SK-N-SH treated with all-trans-retinoic acid at 6 μM for 48 hours (cell line): Measurements from ENCODE around the gene ARPC2.

Experiments
- ATAC-seq: fragments of 200-7000 bp; cut with Tn5 transposase; 3 replicates; pipeline ENCODE4 v1.9.1; 2020; ENCODE audit warnings: mild to moderate bottlenecking, moderate library complexity
- ARNTL ChIP-seq: fragments of 450-650 bp; formaldehyde crosslinking; IDR thresholded peaks from 2 replicates; pipeline ENCODE4 v1.5.0; 2020; ENCODE audit warnings: low read depth, mild to moderate bottlenecking, moderate library complexity, borderline replicate concordance
- BACH2 ChIP-seq: fragments of 250-450 bp; sonication (Bioruptor Pico); IDR thresholded peaks from 2 replicates; pipeline ENCODE4 v1.9.0; 2021; ENCODE audit warnings: mild to moderate bottlenecking, borderline replicate concordance
- CREB5 ChIP-seq: fragments of 250-450 bp; sonication (Bioruptor Pico); IDR thresholded peaks from 2 replicates; pipeline ENCODE4 v1.5.1; 2020; ENCODE audit warnings: low read depth, mild to moderate bottlenecking, moderate library complexity
- CSDC2 ChIP-seq: fragments of 250-450 bp; sonication (Bioruptor Pico); IDR thresholded peaks from 2 replicates; pipeline ENCODE4 v1.5.0; 2020; ENCODE audit warnings: mild to moderate bottlenecking, moderate library complexity
- CSRNP3 ChIP-seq: fragments of 250-450 bp; sonication (Bioruptor Pico); IDR thresholded peaks from 2 replicates; pipeline ENCODE4 v1.5.1; 2021; ENCODE audit warnings: mild to moderate bottlenecking, moderate library complexity
- ESRRG ChIP-seq: fragments of 250-450 bp; sonication (Bioruptor Pico); IDR thresholded peaks from 2 replicates; pipeline ENCODE4 v1.6.1; 2021; ENCODE audit warnings: mild to moderate bottlenecking
- GLIS3 ChIP-seq: fragments of 250-450 bp; sonication (Bioruptor Pico); IDR thresholded peaks from 2 replicates; pipeline ENCODE4 v1.5.0; 2020; ENCODE audit warnings: mild to moderate bottlenecking, moderate library complexity
- ISL1 ChIP-seq: fragments of 250-450 bp; sonication (Bioruptor Pico); IDR thresholded peaks from 2 replicates; pipeline ENCODE4 v2.1.2; 2022; ENCODE audit warnings: mild to moderate bottlenecking, moderate library complexity
- OSR1 ChIP-seq: fragments of 250-450 bp; sonication (Bioruptor Pico); IDR thresholded peaks from 2 replicates; pipeline ENCODE4 v1.8.0; 2022; ENCODE audit warnings: moderate library complexity, mild to moderate bottlenecking, inconsistent platforms
- PATZ1 ChIP-seq: fragments of 250-450 bp; sonication (Bioruptor Pico); IDR thresholded peaks from 2 replicates; pipeline ENCODE4 v1.8.0; 2020; ENCODE audit warnings: mild to moderate bottlenecking, moderate library complexity, borderline replicate concordance
- POU6F1 ChIP-seq: fragments of 250-450 bp; sonication (Bioruptor Pico); IDR thresholded peaks from 2 replicates; pipeline ENCODE4 v1.8.0; 2021; ENCODE audit warnings: low read depth, mild to moderate bottlenecking, moderate library complexity, borderline replicate concordance
- PPARA ChIP-seq: fragments of 250-450 bp; sonication (Bioruptor Pico); IDR thresholded peaks from 2 replicates; pipeline ENCODE4 v1.5.0; 2020; ENCODE audit warnings: mild to moderate bottlenecking, borderline replicate concordance
- RARB ChIP-seq: fragments of 250-450 bp; sonication (Bioruptor Pico); IDR thresholded peaks from 2 replicates; pipeline ENCODE4 v1.8.0; 2021; ENCODE audit warnings: mild to moderate bottlenecking, moderate library complexity
- SNAI2 ChIP-seq: fragments of 250-450 bp; sonication (Bioruptor Pico); IDR thresholded peaks from 2 replicates; pipeline ENCODE4 v1.5.0; 2020; ENCODE audit warnings: mild to moderate bottlenecking, moderate library complexity
- TCF4 ChIP-seq: fragments of 250-450 bp; sonication (Bioruptor Pico); IDR thresholded peaks from 2 replicates; pipeline ENCODE4 v1.8.0; 2021; ENCODE audit warnings: mild to moderate bottlenecking, moderate library complexity, borderline replicate concordance
- TOX ChIP-seq: fragments of 250-450 bp; sonication (Bioruptor Pico); IDR thresholded peaks from 2 replicates; pipeline ENCODE4 v1.8.0; 2021; ENCODE audit warnings: mild to moderate bottlenecking, moderate library complexity, borderline replicate concordance
- TSHZ2 ChIP-seq: fragments of 250-450 bp; sonication (Bioruptor Pico); IDR thresholded peaks from 2 replicates; pipeline ENCODE4 v1.5.0; 2020; ENCODE audit warnings: mild to moderate bottlenecking, moderate library complexity
- ZFP3 ChIP-seq: fragments of 250-450 bp; sonication (Bioruptor Pico); IDR thresholded peaks from 2 replicates; pipeline ENCODE4 v1.5.0; 2020; ENCODE audit warnings: mild to moderate bottlenecking, moderate library complexity
- ZFP30 ChIP-seq: fragments of 450-650 bp; formaldehyde crosslinking; IDR thresholded peaks from 2 replicates; pipeline ENCODE4 v1.5.0; 2022; ENCODE audit warnings: mild to moderate bottlenecking, moderate library complexity
- ZNF70 ChIP-seq: fragments of 450-650 bp; formaldehyde crosslinking; IDR thresholded peaks from 2 replicates; pipeline ENCODE4 v1.5.0; 2020; ENCODE audit warnings: mild to moderate bottlenecking, moderate library complexity
- ZNF8 ChIP-seq: fragments of 450-650 bp; formaldehyde crosslinking; IDR thresholded peaks from 2 replicates; pipeline ENCODE4 v1.5.0; 2020; ENCODE audit warnings: mild to moderate bottlenecking, moderate library complexity

Gene ARPC2

DNA sequence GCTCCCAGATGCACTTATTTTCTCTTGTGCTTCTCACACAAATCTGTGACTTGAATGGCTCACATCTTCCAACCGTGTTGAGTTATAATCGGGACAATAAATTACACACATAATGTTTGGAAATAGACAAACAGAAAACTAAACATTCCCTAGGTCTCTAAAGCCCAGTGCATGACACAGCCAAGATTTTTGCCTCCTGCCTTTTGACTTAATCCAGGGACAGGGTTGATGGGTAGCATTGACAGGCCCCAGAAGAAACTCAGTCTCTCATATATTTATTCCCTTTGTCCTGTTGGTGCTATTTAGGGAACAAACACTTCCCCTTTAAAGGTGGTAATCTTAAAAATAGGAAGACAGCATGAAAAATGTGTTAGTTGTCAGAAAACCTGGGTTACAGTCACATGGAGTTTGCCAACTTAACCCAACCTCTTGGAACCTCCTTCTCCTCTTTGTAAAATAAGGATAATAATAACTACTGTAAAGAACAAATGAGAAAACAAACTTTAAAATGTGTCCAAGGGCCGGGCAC, 24.0 kb upstream of the ARPC2 start (continued):
- no peak for TF ChIP-seq CSRNP3 (CRISPR knock-in tag)

DNA sequence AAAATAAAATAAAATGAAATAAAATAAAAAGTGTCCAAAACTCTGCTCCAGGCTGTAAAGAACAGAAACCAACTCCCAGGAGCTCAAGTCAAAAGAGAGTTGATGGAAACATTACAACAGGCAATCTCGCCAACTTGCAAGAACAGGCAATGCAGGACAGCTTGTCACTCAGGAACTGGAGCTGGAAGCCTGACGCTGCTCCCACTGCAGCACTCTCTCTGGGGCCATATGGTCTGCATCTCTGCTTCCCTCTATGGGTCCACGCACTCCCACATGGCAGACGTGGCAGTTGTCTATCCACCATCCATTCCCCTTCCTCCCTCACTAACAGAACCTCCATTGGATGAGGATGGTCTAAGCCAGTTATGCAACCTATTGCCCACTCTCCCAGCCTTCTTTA, 23.3 kb upstream of the ARPC2 start:
- no peak for ATAC-seq
- TF ChIP-seq RARB (CRISPR knock-in tag) (no peak), ZFP3 (CRISPR knock-in tag) (no peak), ZNF70 (no peak), SNAI2 (CRISPR knock-in tag) (no peak), PPARA (no peak), ZFP30 (CRISPR knock-in tag) (no peak), CREB5 (no peak), BACH2 (CRISPR knock-in tag) (no peak), CSRNP3 (CRISPR knock-in tag) (no peak), POU6F1 (CRISPR knock-in tag) (no peak), GLIS3 (CRISPR knock-in tag) (no peak)

DNA sequence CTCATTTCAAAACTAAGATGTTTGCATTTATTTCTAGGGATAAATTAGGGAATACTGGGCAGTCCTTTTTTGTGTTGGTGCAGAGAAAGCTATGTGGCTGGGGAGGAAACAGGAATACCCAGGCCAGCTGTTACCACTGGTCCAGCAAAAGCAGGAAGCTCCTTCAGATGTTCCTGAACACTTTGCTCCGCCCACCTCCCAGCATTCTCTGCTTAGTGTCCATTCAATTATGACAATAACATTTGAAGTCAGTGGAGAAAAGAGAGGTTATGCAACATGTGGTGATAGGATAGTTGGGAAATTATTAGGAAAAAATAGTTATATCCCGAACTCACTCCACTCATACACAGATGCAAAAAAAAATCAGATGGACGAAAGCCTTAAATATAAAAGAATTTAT, 22.1 kb upstream of the ARPC2 start:
- ATAC-seq = no peak
- TF ChIP-seq BACH2 (CRISPR knock-in tag) = no peak
- no peak for TF ChIP-seq CSDC2
- no peak for TF ChIP-seq ARNTL (CRISPR knock-in tag)
- no peak for TF ChIP-seq SNAI2 (CRISPR knock-in tag)
- TF ChIP-seq ESRRG (CRISPR knock-in tag) = no peak
- no peak for TF ChIP-seq PPARA
- no peak for TF ChIP-seq OSR1 (CRISPR knock-in tag)
- TF ChIP-seq TSHZ2 (CRISPR knock-in tag) = no peak
- no peak for TF ChIP-seq TCF4 (CRISPR knock-in tag)
- no peak for TF ChIP-seq POU6F1 (CRISPR knock-in tag)
- TF ChIP-seq ZFP3 (CRISPR knock-in tag) = no peak
- TF ChIP-seq RARB (CRISPR knock-in tag) = no peak
- TF ChIP-seq CREB5 = no peak
- no peak for TF ChIP-seq ZNF70
- TF ChIP-seq PATZ1 (CRISPR knock-in tag) = no peak
- TF ChIP-seq ISL1 = no peak
- TF ChIP-seq TOX (CRISPR knock-in tag) = no peak
- TF ChIP-seq ZNF8 (CRISPR knock-in tag) = no peak
- TF ChIP-seq ZFP30 (CRISPR knock-in tag) = no peak
- no peak for TF ChIP-seq GLIS3 (CRISPR knock-in tag)
- TF ChIP-seq, all 23 proteins: peak for 0
